NCI-H2227 (cell line): ENCODE measurements around the gene CEP170.
"Not testable (repeated sequence)": the region's sequence is repeated elsewhere in the genome, so short reads cannot be mapped to it uniquely, and the experiment has no call there.

Experiments
- DNase-seq: peaks from one replicate; lab custom pipeline; 2025; ENCODE audit not compliant: unreplicated experiment; lab: John Stamatoyannopoulos, UW

Gene CEP170

GRCh38 chr1:243236604-243237252 lies 18.4 kb downstream of the CEP170 start:
- DNase-seq: no peak

- no peak for DNase-seq
Measured at GRCh38 chr1:243234978-243235647, 20.0 kb downstream of the CEP170 start.

- no peak for DNase-seq
Measured at GRCh38 chr1:243233908-243234307, 21.2 kb downstream of the CEP170 start.

GRCh38 chr1:243230914-243231313 lies 24.2 kb downstream of the CEP170 start:
- DNase-seq: peak; percentile 18

- no peak for DNase-seq
Measured at GRCh38 chr1:243229526-243229925, 25.6 kb downstream of the CEP170 start.

GRCh38 chr1:243227622-243228021 lies 27.5 kb downstream of the CEP170 start:
- DNase-seq: no peak

GRCh38 chr1:243218059-243218458 lies 37.0 kb downstream of the CEP170 start:
- DNase-seq: no peak

GRCh38 chr1:243217349-243217748 lies 37.7 kb downstream of the CEP170 start:
- no peak for DNase-seq

- DNase-seq: no peak
Measured at GRCh38 chr1:243216741-243217140, 38.3 kb downstream of the CEP170 start.

GRCh38 chr1:243215276-243215875 lies 39.7 kb downstream of the CEP170 start:
- DNase-seq: not testable (repeated sequence)

- DNase-seq: no peak
Measured at GRCh38 chr1:243213045-243213787, 41.9 kb downstream of the CEP170 start.

GRCh38 chr1:243211984-243212383 lies 43.1 kb downstream of the CEP170 start:
- not testable (repeated sequence) for DNase-seq

- DNase-seq: not testable (repeated sequence)
Measured at GRCh38 chr1:243205026-243205501, 50.0 kb downstream of the CEP170 start.

GRCh38 chr1:243204336-243204735 lies 50.7 kb downstream of the CEP170 start:
- not testable (repeated sequence) for DNase-seq

GRCh38 chr1:243203196-243203595 lies 51.9 kb downstream of the CEP170 start:
- not testable (repeated sequence) for DNase-seq

GRCh38 chr1:243201316-243201715 lies 53.8 kb downstream of the CEP170 start:
- not testable (repeated sequence) for DNase-seq

GRCh38 chr1:243197524-243197923 lies 57.6 kb downstream of the CEP170 start:
- not testable (repeated sequence) for DNase-seq

- not testable (repeated sequence) for DNase-seq
Measured at GRCh38 chr1:243193330-243193729, 61.8 kb downstream of the CEP170 start.

GRCh38 chr1:243186201-243186995 lies 68.7 kb downstream of the CEP170 start:
- DNase-seq: not testable (repeated sequence)

GRCh38 chr1:243184787-243185186 lies 70.3 kb downstream of the CEP170 start:
- not testable (repeated sequence) for DNase-seq
